HCT116 (cell line): ENCODE results near the gene ZCCHC17.

Experiments
- CBX3 ChIP-seq: IDR thresholded peaks from 2 replicates; pipeline ENCODE4 v1.6.1; 2012; ENCODE audit warnings: low read depth
- CTCF ChIP-seq, 3 experiments: fragments of 200-600 bp in 1 of 3; sonication (generic) in 1 of 3; IDR thresholded peaks in 2 of 3; conservative IDR thresholded peaks in 1 of 3; 2 replicates each; pipeline ENCODE4 v1.5.1; 2012 to 2017; ENCODE audit warnings: low read depth in 2 of 3, low read length in 2 of 3, antibody characterized with exemption in 1 of 3, borderline replicate concordance in 1 of 3, control low read depth in 1 of 3, mild to moderate bottlenecking in 1 of 3, mixed read lengths in 1 of 3, mixed run types in 1 of 3, moderate library complexity in 1 of 3; ENCODE audit not compliant: insufficient read depth in 1 of 3
- JUND ChIP-seq: IDR thresholded peaks from 2 replicates; pipeline ENCODE4 v1.6.1; 2012
- POLR2AphosphoS5 ChIP-seq: IDR thresholded peaks from 2 replicates; pipeline ENCODE4 v1.6.1; 2011; ENCODE audit warnings: mild to moderate bottlenecking, low read depth, low read length, moderate library complexity
- RAD21 ChIP-seq: IDR thresholded peaks from 2 replicates; pipeline ENCODE4 v1.6.1; 2012; ENCODE audit warnings: low read depth, mild to moderate bottlenecking
- SIN3A ChIP-seq: IDR thresholded peaks from 2 replicates; pipeline ENCODE4 v1.6.1; 2012; ENCODE audit warnings: low read depth
- ZNF274 ChIP-seq: fragments of 200-500 bp; sonication (Bioruptor generic); IDR thresholded peaks from 2 replicates; pipeline ENCODE4 v1.6.1; 2014; ENCODE audit warnings: mild to moderate bottlenecking, low read depth, low read length, inconsistent platforms

- no peak for TF ChIP-seq CTCF (IDR thresholded peaks at IDR 0.05 in 2 of 3, conservative IDR thresholded peaks at IDR 0.05 in 1 of 3; ENCODE audit: borderline replicate concordance in 1 of 3, insufficient read depth in 1 of 3, low read depth in 2 of 3, low read length in 2 of 3)
- no peak for TF ChIP-seq POLR2AphosphoS5
- no peak for TF ChIP-seq ZNF274
- no peak for TF ChIP-seq RAD21
- no peak for TF ChIP-seq SIN3A
- TF ChIP-seq CBX3, result no peak
- no peak for TF ChIP-seq JUND
These were observed 33.4 kb upstream of the ZCCHC17 start for GRCh38 chr1:31263408-31263807.
